ENCODE data around the gene TRIM43.
"Not testable (repeated sequence)": the region's sequence is repeated elsewhere in the genome, so short reads cannot be mapped to it uniquely, and the experiment has no call there.

DNA sequence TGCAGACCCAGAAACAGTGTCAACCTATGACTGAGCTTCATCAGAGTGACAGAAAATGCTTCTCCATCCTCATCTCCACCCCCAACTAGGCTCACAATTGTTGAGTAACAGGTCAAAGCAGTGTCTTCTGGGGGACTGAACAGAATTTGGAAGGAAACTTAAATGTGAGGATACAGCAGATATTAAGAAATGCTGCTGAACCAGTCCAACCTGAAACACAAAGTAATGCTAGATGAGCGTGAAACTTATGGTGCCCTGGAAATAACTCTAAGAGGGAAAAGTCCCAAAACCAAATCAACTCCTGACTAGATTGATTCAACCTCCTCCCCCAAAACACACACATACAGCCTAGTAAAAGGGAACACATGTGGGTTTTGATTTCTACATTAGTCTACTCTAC is 7.5 kb upstream of the TRIM43 start:
- TF ChIP-seq, protein P1, sequence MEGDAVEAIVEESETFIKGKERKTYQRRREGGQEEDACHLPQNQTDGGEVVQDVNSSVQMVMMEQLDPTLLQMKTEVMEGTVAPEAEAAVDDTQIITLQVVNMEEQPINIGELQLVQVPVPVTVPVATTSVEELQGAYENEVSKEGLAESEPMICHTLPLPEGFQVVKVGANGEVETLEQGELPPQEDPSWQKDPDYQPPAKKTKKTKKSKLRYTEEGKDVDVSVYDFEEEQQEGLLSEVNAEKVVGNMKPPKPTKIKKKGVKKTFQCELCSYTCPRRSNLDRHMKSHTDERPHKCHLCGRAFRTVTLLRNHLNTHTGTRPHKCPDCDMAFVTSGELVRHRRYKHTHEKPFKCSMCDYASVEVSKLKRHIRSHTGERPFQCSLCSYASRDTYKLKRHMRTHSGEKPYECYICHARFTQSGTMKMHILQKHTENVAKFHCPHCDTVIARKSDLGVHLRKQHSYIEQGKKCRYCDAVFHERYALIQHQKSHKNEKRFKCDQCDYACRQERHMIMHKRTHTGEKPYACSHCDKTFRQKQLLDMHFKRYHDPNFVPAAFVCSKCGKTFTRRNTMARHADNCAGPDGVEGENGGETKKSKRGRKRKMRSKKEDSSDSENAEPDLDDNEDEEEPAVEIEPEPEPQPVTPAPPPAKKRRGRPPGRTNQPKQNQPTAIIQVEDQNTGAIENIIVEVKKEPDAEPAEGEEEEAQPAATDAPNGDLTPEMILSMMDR (IDR thresholded peaks at IDR 0.05): not testable (repeated sequence)
- not testable (repeated sequence) for TF ChIP-seq POLR2A (IDR thresholded peaks at IDR 0.05)
